Tibial nerve (tissue), 4 donors: ENCODE measurements around the gene CCDC102B. TPM values are rescaled to one million over a fixed set of nuclear protein-coding genes. Genes with fewer than 3 reads are reported as not detected.

Experiments used
- DNase-seq, 2 donors: peaks; one replicate each; pipeline ENCODE4 v3.0.0-alpha.2; 2019; ENCODE audit warnings: low spot score in 2 of 2
- H3K27ac ChIP-seq, 4 donors: fragments of 200-600 bp; sonication (generic) in 3 of 4; one replicate each; pipeline ENCODE4 v1.5.1; 2017 to 2019; ENCODE audit warnings: mild to moderate bottlenecking in 1 of 4
- H3K27me3 ChIP-seq, 2 donors: fragments of 200-600 bp; sonication (generic) in 1 of 2; one replicate each; pipeline versions ENCODE4 v1.5.1 to v1.6.0; 2017 to 2019
- H3K36me3 ChIP-seq, 3 donors: fragments of 200-600 bp; sonication (generic); one replicate each; pipeline ENCODE4 v1.5.1; 2018 to 2019
- H3K4me1 ChIP-seq, 4 donors: fragments of 200-600 bp; sonication (generic) in 3 of 4; one replicate each; pipeline ENCODE4 v1.5.1; 2017 to 2019
- H3K4me3 ChIP-seq, 4 donors: fragments of 200-600 bp; sonication (generic) in 3 of 4; one replicate each; pipeline ENCODE4 v1.5.1; 2017 to 2019; ENCODE audit warnings: mild to moderate bottlenecking in 1 of 4, moderate library complexity in 1 of 4
- H3K9me3 ChIP-seq, 4 donors: fragments of 200-600 bp; sonication (generic) in 3 of 4; one replicate each; pipeline ENCODE4 v1.5.1; 2017 to 2019
- CTCF ChIP-seq, 5 experiments: fragments of 200-600 bp in 3 of 5; fragments of 450-650 bp in 2 of 5; sonication (generic) in 3 of 5; IDR thresholded peaks; one replicate each; pipeline ENCODE4 v1.5.1; 2016 to 2019; ENCODE audit warnings: antibody characterized with exemption in 5 of 5, mild to moderate bottlenecking in 3 of 5, moderate library complexity in 2 of 5
- EP300 ChIP-seq, 2 donors: sonication (generic); formaldehyde crosslinking; IDR thresholded peaks; one replicate each; pipeline ENCODE4 v1.6.1; 2017; ENCODE audit warnings: antibody characterized with exemption in 2 of 2, mild to moderate bottlenecking in 1 of 2
- POLR2A ChIP-seq, 2 donors: fragments of 450-650 bp; IDR thresholded peaks; one replicate each; pipeline ENCODE4 v1.6.1; 2017; ENCODE audit warnings: antibody characterized with exemption in 2 of 2, mild to moderate bottlenecking in 2 of 2, moderate library complexity in 2 of 2
- WGBS, 2 donors: methylation state at CpG; one replicate each; pipeline ENCODE4 v1.1.5; 2018; 5-methylcytosine and 5-hydroxymethylcytosine counted together
- total RNA-seq, 4 donors: library from RNA; depleted of rRNA; stranded (reverse); fragments of >200 nt; gene quantifications; one replicate each; pipeline ENCODE4 v1.1.0, GENCODE V29; 2016

CCDC102B gene
- total RNA-seq, 4 donors from 2014 or later: 5.7 to 27.5 (median 15.3) TPM

- DNase-seq: no peak
- H3K27me3 ChIP-seq: no peaks in the 10 kb centered on the region
- WGBS, 2 donors: 66 to 67% methylated on average over 7 of the region's 7 CpGs
- peaks cover 0 to 22% (median 0%) of the 10 kb centered on the region in 4 donors for H3K4me1 ChIP-seq
- H3K36me3 ChIP-seq: no peaks in the 10 kb centered on the region
- no peak overlapping the region for H3K27ac ChIP-seq
- H3K4me3 ChIP-seq: no peak overlapping the region
- no peaks in the 10 kb centered on the region for H3K9me3 ChIP-seq
- TF ChIP-seq CTCF (IDR thresholded peaks at IDR 0.05) (no peak), EP300 (IDR thresholded peaks at IDR 0.05) (no peak), POLR2A (IDR thresholded peaks at IDR 0.05) (no peak)
Measured at GRCh38 chr18:68796936-68797690, 767 bp upstream of the CCDC102B start.

- Histone ChIP-seq H3K27me3 (no peaks in the 10 kb centered on the region), H3K27ac (no peak overlapping the region), H3K4me1 (peaks cover 0 to 22% (median 0%) of the 10 kb centered on the region in 4 donors), H3K4me3 (no peak overlapping the region), H3K36me3 (no peaks in the 10 kb centered on the region), H3K9me3 (no peaks in the 10 kb centered on the region)
- 35 to 44% methylated on average over 7 of the region's 7 CpGs for WGBS, 2 donors
- DNase-seq: no peak
- TF ChIP-seq POLR2A (IDR thresholded peaks at IDR 0.05) (no peak), CTCF (IDR thresholded peaks at IDR 0.05) (no peak), EP300 (IDR thresholded peaks at IDR 0.05) (no peak)
Measured at GRCh38 chr18:68800075-68800474, 2.2 kb downstream of the CCDC102B start.

GRCh38 chr18:68803356-68803755 lies 5.5 kb downstream of the CCDC102B start:
- Histone ChIP-seq H3K36me3 (no peaks in the 10 kb centered on the region), H3K4me1 (peaks cover 0 to 6% (median 0%) of the 10 kb centered on the region in 4 donors), H3K4me3 (no peak overlapping the region), H3K9me3 (no peaks in the 10 kb centered on the region), H3K27ac (no peak overlapping the region), H3K27me3 (no peaks in the 10 kb centered on the region)
- DNase-seq: peak; percentile 32
- WGBS, 2 donors: 53 to 56% methylated on average over 3 of the region's 3 CpGs
- no peak for TF ChIP-seq CTCF (IDR thresholded peaks at IDR 0.05)
- TF ChIP-seq EP300 (IDR thresholded peaks at IDR 0.05): peak in 1 of 2 donors; percentile 54
- TF ChIP-seq POLR2A (IDR thresholded peaks at IDR 0.05): no peak

GRCh38 chr18:68817584-68817983 lies 19.7 kb downstream of the CCDC102B start:
- H3K4me3 ChIP-seq: no peak overlapping the region
- peaks cover 0 to 5% (median 0%) of the 10 kb centered on the region in 4 donors for H3K4me1 ChIP-seq
- no peaks in the 10 kb centered on the region for H3K9me3 ChIP-seq
- DNase-seq: no peak
- H3K27ac ChIP-seq: no peak overlapping the region
- H3K36me3 ChIP-seq: no peaks in the 10 kb centered on the region
- TF ChIP-seq EP300 (IDR thresholded peaks at IDR 0.05) (no peak), CTCF (IDR thresholded peaks at IDR 0.05) (no peak), POLR2A (IDR thresholded peaks at IDR 0.05) (no peak)
- WGBS, 2 donors: 22 to 25% methylated on average over 3 of the region's 3 CpGs
- no peaks in the 10 kb centered on the region for H3K27me3 ChIP-seq

GRCh38 chr18:68818584-68818983 lies 20.7 kb downstream of the CCDC102B start:
- DNase-seq: no peak
- no peaks in the 10 kb centered on the region for H3K36me3 ChIP-seq
- H3K27ac ChIP-seq: no peak overlapping the region
- 56 to 65% methylated on average over 2 of the region's 2 CpGs for WGBS, 2 donors
- TF ChIP-seq POLR2A (IDR thresholded peaks at IDR 0.05): no peak
- no peak for TF ChIP-seq CTCF (IDR thresholded peaks at IDR 0.05)
- no peak for TF ChIP-seq EP300 (IDR thresholded peaks at IDR 0.05)
- no peaks in the 10 kb centered on the region for H3K9me3 ChIP-seq
- peaks cover 0 to 5% (median 0%) of the 10 kb centered on the region in 4 donors for H3K4me1 ChIP-seq
- no peaks in the 10 kb centered on the region for H3K27me3 ChIP-seq
- H3K4me3 ChIP-seq: no peak overlapping the region
